A549 (cell line): ENCODE data around the gene TBC1D4. TPM values are rescaled to one million over a fixed set of nuclear protein-coding genes. Genes with fewer than 3 reads are reported as not detected.
"Not testable (repeated sequence)": the region's sequence is repeated elsewhere in the genome, so short reads cannot be mapped to it uniquely, and the experiment has no call there.

ENCODE experiments used
- ATAC-seq, 2 experiments: fragments of 200-7000 bp in 1 of 2; fragments of >200 bp in 1 of 2; cut with Nextera tagmentation in 1 of 2; cut with Tn5 transposase in 1 of 2; 3 replicates each; pipeline versions ENCODE4 v1.8.0 to v1.9.1; 2018 to 2020; ENCODE audit warnings: mild to moderate bottlenecking in 1 of 2, moderate library complexity in 1 of 2
- CTCF ChIA-PET: fragments of 300-600 bp; sonication (Branson Sonifier 250); formaldehyde crosslinking; extraction: SDS; loops from one replicate; lab custom pipeline; 2021; ENCODE audit warnings: antibody characterized with exemption, inconsistent platforms; lab: Yijun Ruan, JAX
- POLR2A ChIA-PET: fragments of 350-600 bp; formaldehyde crosslinking; extraction: SDS; loops from one replicate; lab custom pipeline; 2021; ENCODE audit warnings: antibody characterized with exemption, inconsistent platforms; lab: Yijun Ruan, JAX
- DNase-seq, 2 experiments: peaks; one replicate each; pipeline versions ENCODE4 v3.0.0 to v3.0.0-alpha.2; 2011 to 2016; ENCODE audit warnings: low read depth in 1 of 2, low spot score in 1 of 2
- FAIRE-seq: peaks from 2 replicates; lab custom pipeline; 2011; peaks lifted over from hg19 to GRCh38; lab: Jason Lieb, UNC
- H3K27ac ChIP-seq, 2 experiments: fragments of >200 bp; sonication (Bioruptor Twin); formaldehyde crosslinking; 3 replicates each; pipeline ENCODE4 v1.5.1; 2016 to 2017
- H3K4me1 ChIP-seq: fragments of >200 bp; sonication (Bioruptor Twin); formaldehyde crosslinking; 3 replicates; pipeline ENCODE4 v1.6.1; 2016
- H3K4me2 ChIP-seq: fragments of >200 bp; sonication (Bioruptor Twin); formaldehyde crosslinking; 3 replicates; pipeline ENCODE4 v1.6.1; 2016
- H3K4me3 ChIP-seq: fragments of >200 bp; sonication (Bioruptor Twin); formaldehyde crosslinking; 3 replicates; pipeline ENCODE4 v1.5.1; 2016
- H3K9me3 ChIP-seq: fragments of >200 bp; sonication (Bioruptor Twin); formaldehyde crosslinking; 3 replicates; pipeline ENCODE4 v1.6.1; 2016
- ATOH8 ChIP-seq: fragments of 250-450 bp; sonication (Bioruptor Pico); IDR thresholded peaks from 2 replicates; pipeline ENCODE4 v1.5.0; 2020; ENCODE audit warnings: low read depth, mild to moderate bottlenecking, moderate library complexity
- CTCF ChIP-seq: fragments of >200 bp; sonication (Bioruptor Twin); formaldehyde crosslinking; IDR thresholded peaks from 3 replicates; pipeline ENCODE4 v1.5.1; 2016
- E2F6 ChIP-seq: IDR thresholded peaks from 2 replicates; pipeline ENCODE4 v1.6.1; 2012; ENCODE audit warnings: low read depth, borderline replicate concordance
- EP300 ChIP-seq, 2 experiments: fragments of >200 bp; sonication (Bioruptor Twin); formaldehyde crosslinking; IDR thresholded peaks; 2 replicates in 1 of 2; 3 replicates in 1 of 2; pipeline ENCODE4 v1.6.1; 2016 to 2017
- ESRRA ChIP-seq: fragments of 150-350 bp; IDR thresholded peaks from 2 replicates; pipeline ENCODE4 v1.6.1; 2014; ENCODE audit warnings: mild to moderate bottlenecking, low read length, borderline replicate concordance
- FOSL2 ChIP-seq, 2 experiments: fragments of 450-650 bp in 1 of 2; fragments of >200 bp in 1 of 2; sonication (Bioruptor Twin) in 1 of 2; formaldehyde crosslinking; IDR thresholded peaks; 2 replicates each; pipeline versions ENCODE4 v1.5.0 to v1.6.1; 2016 to 2020; ENCODE audit warnings: mild to moderate bottlenecking in 1 of 2, moderate library complexity in 1 of 2
- GATA3 ChIP-seq: IDR thresholded peaks from 2 replicates; pipeline ENCODE4 v1.6.1; 2012; ENCODE audit warnings: borderline replicate concordance
- JUN ChIP-seq, 2 experiments: fragments of >200 bp; sonication (Bioruptor Twin); formaldehyde crosslinking; IDR thresholded peaks; 2 replicates in 1 of 2; 3 replicates in 1 of 2; pipeline ENCODE4 v1.6.1; 2016 to 2017
- MYC ChIP-seq: IDR thresholded peaks from 2 replicates; pipeline ENCODE4 v1.6.1; 2012; ENCODE audit warnings: mild to moderate bottlenecking, inconsistent platforms, low read length, improper control_type of control experiment, borderline replicate concordance
- NPAS2 ChIP-seq: fragments of 250-450 bp; sonication (Bioruptor Pico); IDR thresholded peaks from 2 replicates; pipeline ENCODE4 v1.8.0; 2022; ENCODE audit warnings: mild to moderate bottlenecking, moderate library complexity, borderline replicate concordance
- NR3C1 ChIP-seq: fragments of >200 bp; sonication (Bioruptor Twin); formaldehyde crosslinking; IDR thresholded peaks from 3 replicates; pipeline ENCODE4 v1.6.1; 2017
- POLR2A ChIP-seq: IDR thresholded peaks from 2 replicates; pipeline ENCODE4 v1.6.1; 2012; ENCODE audit warnings: mild to moderate bottlenecking, low read length
- POLR2AphosphoS2 ChIP-seq: conservative IDR thresholded peaks from 2 replicates; pipeline ENCODE4 v1.6.1; 2012; ENCODE audit warnings: low read length, improper control_type of control experiment, inconsistent platforms
- RAD21 ChIP-seq, 2 experiments: fragments of >200 bp in 1 of 2; sonication (Bioruptor Twin) in 1 of 2; formaldehyde crosslinking in 1 of 2; IDR thresholded peaks in 1 of 2; conservative IDR thresholded peaks in 1 of 2; 2 replicates in 1 of 2; 3 replicates in 1 of 2; pipeline ENCODE4 v1.6.1; 2012 to 2018; ENCODE audit warnings: inconsistent platforms in 1 of 2
- RARB ChIP-seq: fragments of 250-450 bp; sonication (Bioruptor Pico); IDR thresholded peaks from 2 replicates; pipeline ENCODE4 v1.8.0; 2021; ENCODE audit warnings: mild to moderate bottlenecking, moderate library complexity
- REST ChIP-seq: fragments of 200-600 bp; sonication (generic); IDR thresholded peaks from 2 replicates; pipeline ENCODE4 v1.6.1; 2016; ENCODE audit warnings: antibody characterized with exemption, mild to moderate bottlenecking, moderate library complexity
- SMC3 ChIP-seq: fragments of >200 bp; sonication (Bioruptor Twin); formaldehyde crosslinking; IDR thresholded peaks from 3 replicates; pipeline ENCODE4 v1.6.1; 2018; ENCODE audit warnings: inconsistent platforms
- SREBF2 ChIP-seq: fragments of 450-650 bp; IDR thresholded peaks from 2 replicates; pipeline ENCODE4 v1.6.1; 2014; ENCODE audit warnings: mild to moderate bottlenecking, moderate library complexity
- TFCP2L1 ChIP-seq: fragments of 250-450 bp; sonication (Bioruptor Pico); IDR thresholded peaks from 2 replicates; pipeline ENCODE4 v1.5.0; 2021; ENCODE audit warnings: mild to moderate bottlenecking
- TP53 ChIP-seq: fragments of 250-450 bp; sonication (Bioruptor Pico); IDR thresholded peaks from 2 replicates; pipeline ENCODE4 v1.5.0; 2021; ENCODE audit warnings: mild to moderate bottlenecking, moderate library complexity
- USF2 ChIP-seq: fragments of 450-650 bp; IDR thresholded peaks from 2 replicates; pipeline ENCODE4 v1.6.1; 2014; ENCODE audit warnings: antibody characterized with exemption
- ZC3H11A ChIP-seq: fragments of 450-650 bp; IDR thresholded peaks from 2 replicates; pipeline ENCODE4 v1.6.1; 2014; ENCODE audit warnings: antibody characterized with exemption, mild to moderate bottlenecking
- WGBS: methylation state at CpG from one replicate; pipeline ENCODE4 v1.1.6; 2017; ENCODE audit errors: missing lambda C conversion rate; 5-methylcytosine and 5-hydroxymethylcytosine counted together
- polyA plus RNA-seq, 4 experiments: library from polyadenylated mRNA; depleted of rRNA in 3 of 4; stranded (reverse); fragments of >200 nt; fragmentation: RNase III in 1 of 4; extraction: RNeasy Plus Mini Kit Qiagen cat#74134 plus additional on column Dnase treatment in 1 of 4; gene quantifications; 2 replicates in 3 of 4; 3 replicates in 1 of 4; pipeline ENCODE4 v1.2.3, GENCODE V29; 2011 to 2017

The TBC1D4 gene
- polyA plus RNA-seq, 2 of the 4 experiments (the other 2 are of a cell fraction) = 9.5 to 12.5 TPM

GRCh38 chr13:75307370-75307949 lies 174.5 kb downstream of the TBC1D4 start:
- whole genome bisulfite sequencing = 89% methylated on average over 6 of the region's 6 CpGs
- no peak overlapping the region for H3K4me3 ChIP-seq
- TF ChIP-seq TFCP2L1 (CRISPR knock-in tag) = no peak
- TF ChIP-seq USF2 = no peak
- no peak for TF ChIP-seq CTCF
- TF ChIP-seq GATA3 = no peak
- TF ChIP-seq ATOH8 (CRISPR knock-in tag) = no peak
- TF ChIP-seq FOSL2 (IDR thresholded peaks at IDR 0.05) = no peak
- TF ChIP-seq FOSL2 (CRISPR knock-in tag; IDR thresholded peaks at IDR 0.05) = no peak
- no peak for TF ChIP-seq SREBF2
- TF ChIP-seq NPAS2 (CRISPR knock-in tag) = no peak
- no peak for TF ChIP-seq REST
- TF ChIP-seq RAD21 (conservative IDR thresholded peaks at IDR 0.05 in 1 of 2, IDR thresholded peaks at IDR 0.05 in 1 of 2) = no peak
- TF ChIP-seq, all 56 proteins: peak for 0
- CTCF ChIA-PET = interaction anchor here (1.2 kb wide), 1 partner anchor 50 kb away, joined by 3 read pairs; no protein-coding TSS in a partner anchor
- Histone ChIP-seq H3K27ac (no peak overlapping the region), H3K4me1 (no peaks in the 10 kb centered on the region), H3K9me3 (no peaks in the 10 kb centered on the region), H3K4me2 (no peak overlapping the region)
- POLR2A ChIA-PET = no interaction called here
- ATAC-seq = no peak
- FAIRE-seq = no peak
- DNase-seq = no peak

- H3K4me2 ChIP-seq, DNase-seq, ATAC-seq, POLR2A ChIA-PET, FAIRE-seq, H3K9me3 ChIP-seq, CTCF ChIA-PET, H3K27ac ChIP-seq, H3K4me1 ChIP-seq, H3K4me3 ChIP-seq: not testable (repeated sequence)
- 100% methylated on average over 1 of the region's 1 CpG for WGBS
Measured at GRCh38 chr13:75306967-75307366, 175.0 kb downstream of the TBC1D4 start.

- ChIA-PET CTCF (no interaction called here), POLR2A (no interaction called here)
- FAIRE-seq (no peak), DNase-seq (no peak), ATAC-seq (no peak)
- no peak overlapping the region for H3K27ac ChIP-seq
- H3K4me2 ChIP-seq = no peak overlapping the region
- H3K4me3 ChIP-seq = no peak overlapping the region
- H3K4me1 ChIP-seq = no peaks in the 10 kb centered on the region
- H3K9me3 ChIP-seq = no peaks in the 10 kb centered on the region
- WGBS = 92% methylated on average over 2 of the region's 2 CpGs
- TF ChIP-seq ZC3H11A = no peak
- no peak for TF ChIP-seq SMC3
- TF ChIP-seq E2F6 = no peak
- no peak for TF ChIP-seq EP300 (IDR thresholded peaks at IDR 0.05)
- TF ChIP-seq POLR2A = no peak
- no peak for TF ChIP-seq REST
- no peak for TF ChIP-seq RARB
- TF ChIP-seq POLR2AphosphoS2 = no peak
- no peak for TF ChIP-seq JUN (IDR thresholded peaks at IDR 0.05)
- no peak for TF ChIP-seq MYC
- no peak for TF ChIP-seq ESRRA
- no peak for TF ChIP-seq TP53
- TF ChIP-seq NR3C1 = no peak
Measured at GRCh38 chr13:75305059-75305458, 176.9 kb downstream of the TBC1D4 start.
